NCI-H748 (cell line): Measurements from ENCODE around the gene SH3PXD2A.
A peak's percentile ranks its signal among the peaks of the same experiment; 100 is the strongest.

Experiments
- DNase-seq: peaks from one replicate; lab custom pipeline; 2025; ENCODE audit not compliant: unreplicated experiment; lab: John Stamatoyannopoulos, UW

SH3PXD2A gene

GRCh38 chr10:103592186-103593021 lies 263.0 kb downstream of the SH3PXD2A start:
- peak; percentile 47 for DNase-seq

DNA sequence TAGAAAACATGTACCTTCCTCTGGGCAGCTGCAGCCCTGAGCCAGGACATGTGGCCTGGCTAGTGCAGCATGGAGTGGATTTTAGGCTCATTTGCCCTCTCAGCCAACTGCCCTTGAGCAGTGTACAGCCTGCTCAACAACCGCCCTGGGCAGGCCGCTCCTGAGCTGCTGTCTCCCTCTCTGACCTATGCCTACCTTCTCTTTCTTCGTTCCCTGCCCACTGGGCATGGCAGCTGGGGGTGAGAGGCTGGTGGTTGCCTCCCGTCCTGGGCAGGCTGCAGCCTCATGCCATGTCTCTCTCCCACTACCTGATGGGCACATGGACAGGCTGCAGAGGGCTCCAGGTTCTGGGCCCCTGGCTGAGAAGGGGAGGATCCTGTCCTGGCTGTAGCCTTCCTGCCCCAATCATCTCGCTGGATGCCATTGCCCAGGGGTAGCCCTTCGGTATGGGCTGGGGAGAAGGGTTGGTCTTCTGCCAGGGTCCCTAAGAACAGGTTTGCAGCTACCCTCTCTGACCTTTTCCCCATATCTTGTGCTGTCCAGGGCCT lies 264.6 kb downstream of the SH3PXD2A start:
- no peak for DNase-seq

GRCh38 chr10:103590060-103590459 lies 265.3 kb downstream of the SH3PXD2A start:
- DNase-seq: no peak

DNA sequence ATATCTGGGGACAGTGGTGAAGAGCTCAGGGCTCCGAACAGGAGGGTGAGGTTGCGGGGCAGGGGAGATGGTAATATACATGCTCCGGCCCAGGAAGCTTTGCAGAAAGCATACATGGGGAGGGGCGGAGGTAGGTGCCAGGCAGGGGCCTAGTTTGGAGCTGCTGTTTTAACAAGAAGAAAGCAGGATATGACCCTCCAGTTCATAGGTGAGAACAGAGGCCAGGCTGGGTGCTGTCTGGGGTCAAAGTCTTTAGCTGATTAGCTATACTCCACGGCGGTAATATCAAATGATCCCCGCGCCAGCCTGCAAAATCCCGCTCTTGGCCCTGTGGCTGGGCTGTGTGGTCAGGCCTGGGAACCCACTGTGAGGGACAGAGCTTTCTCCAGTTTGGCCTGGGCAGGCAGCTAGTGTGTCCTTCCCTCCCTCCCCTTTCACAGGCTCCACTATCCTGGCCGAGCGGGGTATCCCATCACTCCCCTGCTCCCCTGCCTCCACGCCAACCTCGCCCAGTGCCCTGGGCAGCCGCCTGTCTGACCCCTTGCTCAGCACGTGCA lies 266.2 kb downstream of the SH3PXD2A start:
- DNase-seq: no peak

DNA sequence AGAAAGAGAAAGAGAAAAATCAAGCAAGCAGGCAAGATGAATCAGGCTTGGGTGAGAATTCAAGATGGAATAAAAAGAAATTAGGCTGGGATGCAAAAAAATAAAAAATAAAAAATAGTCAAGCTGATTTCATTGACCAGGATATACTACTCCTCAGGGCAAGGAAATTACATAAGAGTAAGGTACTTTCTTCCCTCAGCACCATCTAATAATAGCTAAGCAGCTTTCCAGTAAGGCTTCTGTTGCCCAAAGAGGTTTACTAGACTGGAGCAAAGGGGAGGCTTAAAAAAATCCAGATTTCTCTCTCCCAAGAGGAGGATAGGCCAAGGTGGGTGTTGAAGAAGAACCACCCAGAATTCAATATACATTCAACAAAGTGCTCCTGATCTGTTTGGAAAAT lies 268.3 kb downstream of the SH3PXD2A start:
- no peak for DNase-seq

DNA sequence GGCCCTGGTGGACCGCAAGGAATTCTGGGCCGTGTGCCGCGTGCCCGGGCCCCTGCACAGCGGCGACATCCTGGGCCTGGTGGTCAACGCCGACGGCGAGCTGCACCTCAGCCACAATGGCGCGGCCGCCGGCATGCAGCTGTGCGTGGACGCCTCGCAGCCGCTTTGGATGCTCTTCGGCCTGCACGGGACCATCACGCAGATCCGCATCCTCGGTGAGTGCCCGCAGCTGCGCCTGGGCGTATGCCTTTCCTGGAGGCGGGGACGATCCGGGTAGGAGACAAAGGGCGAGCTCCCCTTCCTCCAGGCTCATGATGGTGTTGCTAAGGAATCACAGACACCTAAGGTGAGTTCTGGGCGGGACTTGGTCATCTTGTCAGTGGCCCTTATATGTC lies 270.4 kb downstream of the SH3PXD2A start:
- DNase-seq: no peak

- no peak for DNase-seq
Observed at GRCh38 chr10:103584216-103585010, 271.0 kb downstream of the SH3PXD2A start.

GRCh38 chr10:103583871-103584215 lies 271.5 kb downstream of the SH3PXD2A start:
- DNase-seq: no peak

- DNase-seq: no peak
Observed at GRCh38 chr10:103582331-103583123, 272.8 kb downstream of the SH3PXD2A start.

GRCh38 chr10:103581499-103581898 lies 273.9 kb downstream of the SH3PXD2A start:
- no peak for DNase-seq

DNA sequence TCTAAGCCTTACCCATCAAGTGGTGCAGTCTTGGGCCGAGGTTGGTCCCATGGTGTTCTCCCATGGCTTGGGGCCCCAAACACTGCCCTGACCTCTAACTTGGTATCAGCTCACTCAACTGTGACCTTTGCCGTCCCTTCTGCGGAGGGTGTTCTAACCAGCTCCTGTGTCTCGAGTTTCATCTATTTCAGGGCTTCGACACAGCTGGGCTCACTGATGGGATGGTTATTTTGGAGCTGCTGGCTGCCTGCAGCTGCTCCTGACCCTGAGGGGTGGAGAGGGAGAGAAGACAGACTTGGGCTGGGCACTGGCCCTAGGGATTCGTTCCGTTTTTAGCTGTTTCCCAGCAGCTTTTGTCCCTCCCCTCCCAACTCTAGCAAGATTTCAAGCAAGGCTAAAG lies 274.9 kb downstream of the SH3PXD2A start:
- no peak for DNase-seq

GRCh38 chr10:103580011-103580410 lies 275.4 kb downstream of the SH3PXD2A start:
- DNase-seq: no peak

GRCh38 chr10:103578782-103579382 lies 276.5 kb downstream of the SH3PXD2A start:
- peak; percentile 18 for DNase-seq

- peak; percentile 85 for DNase-seq
Observed at GRCh38 chr10:103576862-103577261, 278.5 kb downstream of the SH3PXD2A start.

- DNase-seq: no peak
Observed at GRCh38 chr10:103576076-103576471, 279.3 kb downstream of the SH3PXD2A start.

DNA sequence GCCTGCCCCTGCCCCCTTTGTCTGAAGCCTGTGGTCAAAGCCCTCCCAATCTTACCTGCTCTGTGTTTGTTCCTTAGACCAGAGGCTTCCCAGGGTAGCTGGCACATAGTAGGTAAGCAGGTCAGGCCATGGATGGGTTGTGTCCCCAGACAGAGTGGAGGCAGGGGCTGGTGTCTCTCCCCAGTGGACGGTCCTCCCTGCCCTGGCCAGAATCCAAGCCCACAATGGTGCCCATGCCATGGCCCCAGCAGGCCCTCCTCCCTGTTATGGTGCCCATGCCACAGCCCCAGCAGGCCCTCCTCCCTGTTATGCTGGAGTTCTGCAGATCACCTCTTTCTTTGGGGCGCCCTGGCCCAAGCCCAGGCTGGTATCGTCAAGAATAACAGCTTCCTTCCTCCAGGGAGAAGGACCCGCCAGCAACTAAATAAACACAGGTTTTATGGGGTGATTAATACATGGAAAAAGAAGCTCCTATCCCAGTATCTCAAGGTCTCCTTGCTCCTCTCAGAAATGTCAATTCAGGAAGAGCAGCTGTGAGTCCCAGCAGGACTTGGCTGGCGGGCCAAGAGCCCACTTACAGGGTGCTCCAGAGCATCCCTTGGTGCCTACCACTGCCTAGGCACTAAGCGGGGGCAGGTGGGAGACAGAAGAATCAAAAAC lies 279.8 kb downstream of the SH3PXD2A start:
- peak; percentile 25 for DNase-seq

- DNase-seq: no peak
Observed at GRCh38 chr10:103574097-103575061, 281.0 kb downstream of the SH3PXD2A start.

- no peak for DNase-seq
Observed at GRCh38 chr10:103573205-103573487, 282.2 kb downstream of the SH3PXD2A start.
